Measurements from ENCODE around the gene KHNYN. TPM values are rescaled to one million over a fixed set of nuclear protein-coding genes. Genes with fewer than 3 reads are reported as not detected.
A peak's percentile ranks its signal among the peaks of the same experiment; 100 is the strongest.

The KHNYN gene
- total and polyA plus RNA-seq, 2 of the 8 experiments (the other 6 are each of a cell fraction or from before 2014, with no cell fraction given), result 7.6 to 22.3 TPM

DNA sequence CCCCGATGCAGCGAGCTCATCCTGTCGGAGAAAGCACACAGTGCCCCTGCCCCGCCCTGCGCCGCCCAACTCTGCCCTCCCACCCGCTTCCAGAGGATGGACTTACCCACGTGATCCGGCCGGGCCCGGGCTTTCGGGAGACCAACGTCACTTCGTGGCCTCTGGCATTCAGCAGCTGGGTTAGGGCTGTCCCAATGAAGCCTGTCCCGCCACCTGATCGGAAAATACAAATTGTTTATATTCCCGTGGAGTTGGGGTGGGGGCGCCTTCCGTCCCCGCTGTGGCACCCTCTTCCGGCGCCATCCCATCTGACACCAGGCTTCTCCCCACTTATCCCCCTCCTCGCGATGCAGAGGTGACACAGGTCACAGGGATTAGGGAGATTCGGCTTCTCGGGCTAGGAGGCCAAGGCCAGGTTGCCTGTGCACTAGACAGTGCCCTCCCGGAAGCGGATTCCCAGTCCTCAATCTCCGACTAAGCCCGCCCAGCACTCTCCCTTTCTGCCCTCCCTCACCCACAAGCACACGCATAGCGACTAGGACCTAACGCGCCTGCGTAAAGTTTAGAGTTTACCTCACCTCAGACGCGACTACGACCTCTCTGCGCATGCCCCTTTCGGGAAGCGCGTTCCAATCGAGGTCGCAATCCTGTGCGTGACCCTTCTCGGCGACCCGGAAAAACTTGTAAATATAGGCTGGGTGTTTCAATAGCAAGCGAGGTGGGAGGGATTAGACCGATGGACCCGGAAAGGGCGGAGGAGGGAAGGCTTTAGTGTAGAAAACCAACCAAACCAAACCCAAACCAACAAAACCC is 12.7 kb downstream of the KHNYN start, which contains the start of gene SDR39U1 (continued):
- TF ChIP-seq, protein P1, sequence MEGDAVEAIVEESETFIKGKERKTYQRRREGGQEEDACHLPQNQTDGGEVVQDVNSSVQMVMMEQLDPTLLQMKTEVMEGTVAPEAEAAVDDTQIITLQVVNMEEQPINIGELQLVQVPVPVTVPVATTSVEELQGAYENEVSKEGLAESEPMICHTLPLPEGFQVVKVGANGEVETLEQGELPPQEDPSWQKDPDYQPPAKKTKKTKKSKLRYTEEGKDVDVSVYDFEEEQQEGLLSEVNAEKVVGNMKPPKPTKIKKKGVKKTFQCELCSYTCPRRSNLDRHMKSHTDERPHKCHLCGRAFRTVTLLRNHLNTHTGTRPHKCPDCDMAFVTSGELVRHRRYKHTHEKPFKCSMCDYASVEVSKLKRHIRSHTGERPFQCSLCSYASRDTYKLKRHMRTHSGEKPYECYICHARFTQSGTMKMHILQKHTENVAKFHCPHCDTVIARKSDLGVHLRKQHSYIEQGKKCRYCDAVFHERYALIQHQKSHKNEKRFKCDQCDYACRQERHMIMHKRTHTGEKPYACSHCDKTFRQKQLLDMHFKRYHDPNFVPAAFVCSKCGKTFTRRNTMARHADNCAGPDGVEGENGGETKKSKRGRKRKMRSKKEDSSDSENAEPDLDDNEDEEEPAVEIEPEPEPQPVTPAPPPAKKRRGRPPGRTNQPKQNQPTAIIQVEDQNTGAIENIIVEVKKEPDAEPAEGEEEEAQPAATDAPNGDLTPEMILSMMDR (IDR thresholded peaks at IDR 0.05; ENCODE audit: control extremely low read depth in 1 of 3, insufficient read depth in 1 of 3, low read depth in 1 of 3, low read length in 3 of 3), result no peak
- TF ChIP-seq GTF2F1 (IDR thresholded peaks at IDR 0.05; ENCODE audit: borderline replicate concordance, low read depth, low read length) (no peak), POLR2A (IDR thresholded peaks at IDR 0.05; ENCODE audit: control extremely low read depth in 1 of 2, low read depth in 2 of 2, low read length in 2 of 2) (peak; percentile 56 to 89), JUN (IDR thresholded peaks at IDR 0.05; ENCODE audit: low read depth, low read length) (no peak), NRF1 (IDR thresholded peaks at IDR 0.05; ENCODE audit: low read depth, low read length) (peak; percentile 84), TCF12 (IDR thresholded peaks at IDR 0.05; ENCODE audit: low read depth, low read length) (no peak), CBX8 (IDR thresholded peaks at IDR 0.05; ENCODE audit: borderline replicate concordance, low read depth, low read length) (no peak), TEAD4 (IDR thresholded peaks at IDR 0.05; ENCODE audit: low read depth, low read length) (no peak), RAD21 (IDR thresholded peaks at IDR 0.05 in 1 of 2, conservative IDR thresholded peaks at IDR 0.05 in 1 of 2; ENCODE audit: low read depth in 2 of 2, low read length in 2 of 2) (no peak), MAFK (IDR thresholded peaks at IDR 0.05; ENCODE audit: low read depth, low read length) (peak; percentile 12; the same call in 1 of the 2 replicates), SIRT6 (IDR thresholded peaks at IDR 0.05; ENCODE audit: low read length) (no peak), HDAC6 (IDR thresholded peaks at IDR 0.05; ENCODE audit: low read depth, low read length) (no peak), GABPA (IDR thresholded peaks at IDR 0.05; ENCODE audit: borderline replicate concordance, insufficient read depth, low read length) (peak; percentile 94), SIN3A (conservative IDR thresholded peaks at IDR 0.05 in 1 of 2, IDR thresholded peaks at IDR 0.05 in 1 of 2; ENCODE audit: low read depth in 1 of 2, low read length in 2 of 2) (0 out of 4 replicates have a peak, but pooled peaks have one; percentile 55 to 79), HDAC2 (IDR thresholded peaks at IDR 0.05; ENCODE audit: borderline replicate concordance in 1 of 2, low read depth in 2 of 2, low read length in 2 of 2) (peak in 1 of 2 experiments; percentile 85; a peak in 2 of 4 replicates), EGR1 (IDR thresholded peaks at IDR 0.05; ENCODE audit: borderline replicate concordance, low read depth, low read length) (no peak), SRF (IDR thresholded peaks at IDR 0.05; ENCODE audit: low read depth, low read length) (peak; percentile 27; the same call in 1 of the 2 replicates), RNF2 (IDR thresholded peaks at IDR 0.05; ENCODE audit: borderline replicate concordance, low read depth, low read length, missing control alignments, poor library complexity, severe bottlenecking) (no peak), RBBP5 (IDR thresholded peaks at IDR 0.05; ENCODE audit: borderline replicate concordance, low read depth, low read length) (peak; percentile 89; the same call in 1 of the 2 replicates), BRCA1 (IDR thresholded peaks at IDR 0.05; ENCODE audit: low read depth, low read length) (no peak)
